Coronary artery (tissue), 2 donors: ENCODE results near the gene LINC00305.

Experiments
- DNase-seq: peaks from one replicate; pipeline ENCODE4 v3.0.0-alpha.2; 2017; ENCODE audit warnings: low spot score
- H3K27ac ChIP-seq, 2 donors: fragments of 200-600 bp; sonication (generic); one replicate each; pipeline ENCODE4 v1.5.1; 2016 to 2019
- H3K4me3 ChIP-seq: fragments of 200-600 bp; sonication (generic); 2 replicates; pipeline ENCODE4 v1.5.1; 2016; ENCODE audit warnings: mild to moderate bottlenecking, moderate library complexity
- TF ChIP-seq, protein P1 (sequence below): fragments of 200-600 bp; sonication (generic); IDR thresholded peaks from one replicate; pipeline ENCODE4 v1.5.1; 2019; ENCODE audit warnings: antibody characterized with exemption

Gene LINC00305

DNA sequence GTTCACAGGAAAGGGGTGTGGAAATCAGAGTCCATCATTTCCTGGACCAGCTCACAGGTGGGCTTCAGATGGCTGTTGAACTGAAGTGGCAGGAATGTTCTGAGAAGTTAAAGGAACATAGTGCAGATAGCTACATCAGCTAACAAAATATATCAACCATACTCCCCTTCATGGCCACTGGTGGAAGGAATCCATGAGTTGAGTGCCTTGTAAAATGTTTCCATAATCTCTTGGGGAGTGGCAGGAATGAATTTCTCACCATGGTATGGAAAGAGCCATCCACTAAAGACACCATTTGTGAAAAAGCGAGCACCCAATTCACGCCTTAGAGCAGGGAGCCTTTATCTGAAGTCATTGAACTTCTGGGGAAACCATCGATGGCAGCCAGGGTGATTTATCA, at the start of gene LINC00305:
Gene LINC00305, minus strand, starts transcription at position 101 of the 400 bp plus-strand sequence.
- Histone ChIP-seq H3K27ac (no peak within 1 kb of the TSS), H3K4me3 (no peak within 1 kb of the TSS)
- no peak for DNase-seq
- TF ChIP-seq, protein P1, sequence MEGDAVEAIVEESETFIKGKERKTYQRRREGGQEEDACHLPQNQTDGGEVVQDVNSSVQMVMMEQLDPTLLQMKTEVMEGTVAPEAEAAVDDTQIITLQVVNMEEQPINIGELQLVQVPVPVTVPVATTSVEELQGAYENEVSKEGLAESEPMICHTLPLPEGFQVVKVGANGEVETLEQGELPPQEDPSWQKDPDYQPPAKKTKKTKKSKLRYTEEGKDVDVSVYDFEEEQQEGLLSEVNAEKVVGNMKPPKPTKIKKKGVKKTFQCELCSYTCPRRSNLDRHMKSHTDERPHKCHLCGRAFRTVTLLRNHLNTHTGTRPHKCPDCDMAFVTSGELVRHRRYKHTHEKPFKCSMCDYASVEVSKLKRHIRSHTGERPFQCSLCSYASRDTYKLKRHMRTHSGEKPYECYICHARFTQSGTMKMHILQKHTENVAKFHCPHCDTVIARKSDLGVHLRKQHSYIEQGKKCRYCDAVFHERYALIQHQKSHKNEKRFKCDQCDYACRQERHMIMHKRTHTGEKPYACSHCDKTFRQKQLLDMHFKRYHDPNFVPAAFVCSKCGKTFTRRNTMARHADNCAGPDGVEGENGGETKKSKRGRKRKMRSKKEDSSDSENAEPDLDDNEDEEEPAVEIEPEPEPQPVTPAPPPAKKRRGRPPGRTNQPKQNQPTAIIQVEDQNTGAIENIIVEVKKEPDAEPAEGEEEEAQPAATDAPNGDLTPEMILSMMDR: no peak

DNA sequence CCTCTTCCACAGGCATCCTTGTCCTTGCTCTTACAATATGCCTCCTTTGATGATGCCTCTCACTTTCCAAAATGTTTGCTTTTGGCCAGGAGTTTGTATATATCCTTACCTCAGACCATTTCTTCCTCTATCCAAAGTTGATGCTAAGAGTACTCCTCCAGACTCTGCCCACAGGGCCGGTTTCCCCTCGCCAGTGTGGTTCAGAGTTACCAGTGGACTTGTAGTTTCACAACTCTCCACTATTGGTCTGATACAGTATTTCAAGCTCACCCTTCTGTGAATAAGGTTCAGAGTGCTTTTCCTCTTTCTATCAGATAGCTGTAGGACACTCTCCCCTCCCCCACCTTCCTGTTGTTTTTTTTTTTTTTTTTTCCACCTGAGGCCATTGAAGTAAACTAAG, 42.2 kb upstream of the LINC00305 start:
- Histone ChIP-seq H3K27ac (no peak overlapping the region), H3K4me3 (no peak overlapping the region)
- DNase-seq: no peak
- TF ChIP-seq, protein P1: no peak

GRCh38 chr18:64185987-64186386, 37.1 kb upstream of the LINC00305 start:
- Histone ChIP-seq H3K4me3 (no peak overlapping the region), H3K27ac (no peak overlapping the region)
- TF ChIP-seq, protein P1: no peak
- no peak for DNase-seq

DNA sequence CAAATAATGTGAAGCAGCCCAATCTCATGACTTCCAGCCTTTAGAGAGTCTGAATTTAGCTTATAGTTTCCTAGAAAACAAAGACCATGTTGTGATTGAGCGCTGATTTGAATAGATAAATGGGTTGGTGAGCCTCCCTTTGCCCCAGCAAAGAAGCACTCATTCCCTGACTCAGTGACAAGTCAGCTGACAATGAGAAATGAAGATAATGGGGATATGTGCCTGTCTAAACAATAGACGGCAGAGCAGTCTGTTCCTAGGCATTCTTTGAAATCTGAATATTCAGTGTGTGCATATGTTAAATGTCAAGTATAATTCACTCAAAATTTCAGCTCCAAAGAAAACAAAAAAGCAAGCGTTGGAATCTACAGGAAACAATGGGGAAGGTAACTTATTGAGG, 34.8 kb upstream of the LINC00305 start:
- DNase-seq: no peak
- TF ChIP-seq, protein P1: no peak
- Histone ChIP-seq H3K27ac (no peak overlapping the region), H3K4me3 (no peak overlapping the region)

GRCh38 chr18:64180617-64181016, 31.7 kb upstream of the LINC00305 start:
- TF ChIP-seq, protein P1: no peak
- no peak for DNase-seq
- Histone ChIP-seq H3K27ac (no peak overlapping the region), H3K4me3 (no peak overlapping the region)

GRCh38 chr18:64180171-64180570, 31.3 kb upstream of the LINC00305 start:
- Histone ChIP-seq H3K4me3 (no peak overlapping the region), H3K27ac (no peak overlapping the region)
- TF ChIP-seq, protein P1: no peak
- no peak for DNase-seq

DNA sequence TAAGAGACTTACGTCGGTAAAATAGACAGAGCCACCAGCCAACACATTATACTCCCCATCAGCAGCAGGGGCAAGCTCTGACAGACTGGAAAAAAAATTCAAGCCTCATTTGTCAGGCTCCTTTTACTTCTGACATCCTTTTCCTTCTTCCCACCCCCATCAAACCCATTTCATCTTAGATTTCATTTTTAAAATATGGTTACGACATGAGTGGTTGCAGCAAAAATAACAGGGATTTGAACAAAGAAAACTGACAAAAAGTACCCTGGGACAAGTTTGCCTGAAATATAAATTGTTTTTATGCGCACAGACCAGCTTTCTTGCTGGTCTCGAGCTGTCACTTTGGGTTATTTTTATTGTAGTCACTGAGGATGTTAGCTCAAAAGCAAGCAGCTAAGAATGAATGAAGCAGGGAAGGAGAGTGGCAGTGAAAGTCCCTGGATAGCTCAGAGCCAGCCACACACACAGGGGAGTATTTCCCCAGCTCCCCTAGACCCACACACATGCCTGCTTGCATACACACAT, 30.7 kb upstream of the LINC00305 start:
- no peak for DNase-seq
- Histone ChIP-seq H3K4me3 (no peak overlapping the region), H3K27ac (no peak overlapping the region)
- TF ChIP-seq, protein P1: no peak
